Neural progenitor cell (in vitro differentiated cells): Measurements from ENCODE around the gene SDK1.

ENCODE experiments used
- EZH2phosphoT487 ChIP-seq: fragments of 200-600 bp; sonication (generic); IDR thresholded peaks from 2 replicates; pipeline ENCODE4 v1.6.1; 2017; ENCODE audit warnings: antibody characterized with exemption
- TF ChIP-seq, protein P1 (sequence below): fragments of 200-600 bp; sonication (generic); IDR thresholded peaks from 2 replicates; pipeline ENCODE4 v1.5.1; 2017; ENCODE audit warnings: antibody characterized with exemption, mild to moderate bottlenecking

- TF ChIP-seq, protein P1, sequence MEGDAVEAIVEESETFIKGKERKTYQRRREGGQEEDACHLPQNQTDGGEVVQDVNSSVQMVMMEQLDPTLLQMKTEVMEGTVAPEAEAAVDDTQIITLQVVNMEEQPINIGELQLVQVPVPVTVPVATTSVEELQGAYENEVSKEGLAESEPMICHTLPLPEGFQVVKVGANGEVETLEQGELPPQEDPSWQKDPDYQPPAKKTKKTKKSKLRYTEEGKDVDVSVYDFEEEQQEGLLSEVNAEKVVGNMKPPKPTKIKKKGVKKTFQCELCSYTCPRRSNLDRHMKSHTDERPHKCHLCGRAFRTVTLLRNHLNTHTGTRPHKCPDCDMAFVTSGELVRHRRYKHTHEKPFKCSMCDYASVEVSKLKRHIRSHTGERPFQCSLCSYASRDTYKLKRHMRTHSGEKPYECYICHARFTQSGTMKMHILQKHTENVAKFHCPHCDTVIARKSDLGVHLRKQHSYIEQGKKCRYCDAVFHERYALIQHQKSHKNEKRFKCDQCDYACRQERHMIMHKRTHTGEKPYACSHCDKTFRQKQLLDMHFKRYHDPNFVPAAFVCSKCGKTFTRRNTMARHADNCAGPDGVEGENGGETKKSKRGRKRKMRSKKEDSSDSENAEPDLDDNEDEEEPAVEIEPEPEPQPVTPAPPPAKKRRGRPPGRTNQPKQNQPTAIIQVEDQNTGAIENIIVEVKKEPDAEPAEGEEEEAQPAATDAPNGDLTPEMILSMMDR: no peak
- no peak for TF ChIP-seq EZH2phosphoT487
Observed at GRCh38 chr7:4174884-4175283, 873.8 kb downstream of the SDK1 start.
